H1 (cell line): ENCODE measurements around the gene PANX3. TPM values are rescaled to one million over a fixed set of nuclear protein-coding genes. Genes with fewer than 3 reads are reported as not detected.

ENCODE experiments used
- ASH2L ChIP-seq: fragments of 200-600, 300-600 bp; sonication (generic); IDR thresholded peaks from one replicate; pipeline ENCODE4 v1.7.1; 2017; ENCODE audit warnings: low read length
- BACH1 ChIP-seq: IDR thresholded peaks from 2 replicates; pipeline ENCODE4 v1.6.1; 2012; ENCODE audit warnings: low read length, improper control_type of control experiment
- HDAC2 ChIP-seq, 2 experiments: fragments of 300-600 bp in 1 of 2; sonication (generic) in 1 of 2; IDR thresholded peaks; 2 replicates each; pipeline ENCODE4 v1.6.1; 2011 to 2012; ENCODE audit warnings: low read depth in 2 of 2, low read length in 2 of 2, mild to moderate bottlenecking in 2 of 2, moderate library complexity in 2 of 2, borderline replicate concordance in 1 of 2, inconsistent platforms in 1 of 2
- polyA plus RNA-seq, 7 experiments: library from polyadenylated mRNA; depleted of rRNA in 3 of 7; stranded (reverse) in 5 of 7; unstranded in 2 of 7; fragments of >200 nt in 5 of 7; fragments of 200-250 nt in 2 of 7; gene quantifications; 1 replicate in 5 of 7; 2 replicates in 1 of 7; 4 replicates in 1 of 7; pipeline versions ENCODE4 v1.2.1 to v1.2.3, GENCODE V29; 2011 to 2013; ENCODE audit warnings: missing spikeins in 2 of 7, mixed read lengths in 2 of 7
- total RNA-seq: library from RNA; stranded (reverse); fragmentation: NEBNext Ultra II Directional; extraction: Animal tissue kit (Norgen Biotek cat#: 25700); gene quantifications from 2 replicates; pipeline ENCODE4 v1.2.1, GENCODE V29; 2021
- TF ChIP-seq, protein P1 (sequence below): fragments of 300-600 bp; sonication (generic); IDR thresholded peaks from 2 replicates; pipeline ENCODE4 v1.7.1; 2012; ENCODE audit warnings: low read length, moderate library complexity, mild to moderate bottlenecking, inconsistent platforms; ENCODE audit not compliant: insufficient replicate concordance

Gene PANX3
- total and polyA plus RNA-seq, 2 of the 8 experiments (the other 6 are each of a cell fraction or from before 2014, with no cell fraction given): not detected

DNA sequence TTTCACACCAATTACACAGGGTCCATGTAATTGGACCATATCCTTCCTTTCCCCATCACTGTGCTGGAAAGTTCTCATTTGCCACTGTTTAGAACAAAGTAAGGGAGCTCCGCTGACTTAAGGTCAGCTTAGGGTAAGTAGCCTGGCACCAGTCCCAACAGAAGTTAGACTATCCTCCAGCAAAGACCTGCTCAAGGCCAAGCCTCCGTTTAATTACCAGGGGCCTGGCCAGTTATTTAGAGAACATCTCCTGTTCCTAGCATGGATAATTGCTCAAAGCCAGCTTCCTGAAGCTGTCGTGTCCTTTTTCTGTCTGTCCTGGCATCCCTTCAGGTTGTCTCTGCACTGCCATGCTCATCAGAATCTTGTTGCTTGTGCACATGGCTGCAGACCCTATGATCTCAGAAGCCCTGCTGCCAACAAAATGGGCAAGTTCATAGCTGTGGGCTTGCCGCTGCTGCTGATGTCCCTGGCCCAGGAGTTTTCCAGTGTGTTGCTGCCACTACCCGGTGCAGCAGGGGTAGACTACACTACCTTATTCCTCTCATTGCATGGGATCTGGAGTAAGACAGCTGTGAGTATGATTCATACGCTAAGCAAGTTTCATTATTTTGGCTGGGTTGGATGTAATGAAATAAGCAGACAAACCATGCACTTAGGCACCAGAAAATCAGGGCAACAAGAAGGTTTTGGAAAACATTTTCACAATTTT, 33.4 kb upstream of the PANX3 start (continued):
- TF ChIP-seq, protein P1, sequence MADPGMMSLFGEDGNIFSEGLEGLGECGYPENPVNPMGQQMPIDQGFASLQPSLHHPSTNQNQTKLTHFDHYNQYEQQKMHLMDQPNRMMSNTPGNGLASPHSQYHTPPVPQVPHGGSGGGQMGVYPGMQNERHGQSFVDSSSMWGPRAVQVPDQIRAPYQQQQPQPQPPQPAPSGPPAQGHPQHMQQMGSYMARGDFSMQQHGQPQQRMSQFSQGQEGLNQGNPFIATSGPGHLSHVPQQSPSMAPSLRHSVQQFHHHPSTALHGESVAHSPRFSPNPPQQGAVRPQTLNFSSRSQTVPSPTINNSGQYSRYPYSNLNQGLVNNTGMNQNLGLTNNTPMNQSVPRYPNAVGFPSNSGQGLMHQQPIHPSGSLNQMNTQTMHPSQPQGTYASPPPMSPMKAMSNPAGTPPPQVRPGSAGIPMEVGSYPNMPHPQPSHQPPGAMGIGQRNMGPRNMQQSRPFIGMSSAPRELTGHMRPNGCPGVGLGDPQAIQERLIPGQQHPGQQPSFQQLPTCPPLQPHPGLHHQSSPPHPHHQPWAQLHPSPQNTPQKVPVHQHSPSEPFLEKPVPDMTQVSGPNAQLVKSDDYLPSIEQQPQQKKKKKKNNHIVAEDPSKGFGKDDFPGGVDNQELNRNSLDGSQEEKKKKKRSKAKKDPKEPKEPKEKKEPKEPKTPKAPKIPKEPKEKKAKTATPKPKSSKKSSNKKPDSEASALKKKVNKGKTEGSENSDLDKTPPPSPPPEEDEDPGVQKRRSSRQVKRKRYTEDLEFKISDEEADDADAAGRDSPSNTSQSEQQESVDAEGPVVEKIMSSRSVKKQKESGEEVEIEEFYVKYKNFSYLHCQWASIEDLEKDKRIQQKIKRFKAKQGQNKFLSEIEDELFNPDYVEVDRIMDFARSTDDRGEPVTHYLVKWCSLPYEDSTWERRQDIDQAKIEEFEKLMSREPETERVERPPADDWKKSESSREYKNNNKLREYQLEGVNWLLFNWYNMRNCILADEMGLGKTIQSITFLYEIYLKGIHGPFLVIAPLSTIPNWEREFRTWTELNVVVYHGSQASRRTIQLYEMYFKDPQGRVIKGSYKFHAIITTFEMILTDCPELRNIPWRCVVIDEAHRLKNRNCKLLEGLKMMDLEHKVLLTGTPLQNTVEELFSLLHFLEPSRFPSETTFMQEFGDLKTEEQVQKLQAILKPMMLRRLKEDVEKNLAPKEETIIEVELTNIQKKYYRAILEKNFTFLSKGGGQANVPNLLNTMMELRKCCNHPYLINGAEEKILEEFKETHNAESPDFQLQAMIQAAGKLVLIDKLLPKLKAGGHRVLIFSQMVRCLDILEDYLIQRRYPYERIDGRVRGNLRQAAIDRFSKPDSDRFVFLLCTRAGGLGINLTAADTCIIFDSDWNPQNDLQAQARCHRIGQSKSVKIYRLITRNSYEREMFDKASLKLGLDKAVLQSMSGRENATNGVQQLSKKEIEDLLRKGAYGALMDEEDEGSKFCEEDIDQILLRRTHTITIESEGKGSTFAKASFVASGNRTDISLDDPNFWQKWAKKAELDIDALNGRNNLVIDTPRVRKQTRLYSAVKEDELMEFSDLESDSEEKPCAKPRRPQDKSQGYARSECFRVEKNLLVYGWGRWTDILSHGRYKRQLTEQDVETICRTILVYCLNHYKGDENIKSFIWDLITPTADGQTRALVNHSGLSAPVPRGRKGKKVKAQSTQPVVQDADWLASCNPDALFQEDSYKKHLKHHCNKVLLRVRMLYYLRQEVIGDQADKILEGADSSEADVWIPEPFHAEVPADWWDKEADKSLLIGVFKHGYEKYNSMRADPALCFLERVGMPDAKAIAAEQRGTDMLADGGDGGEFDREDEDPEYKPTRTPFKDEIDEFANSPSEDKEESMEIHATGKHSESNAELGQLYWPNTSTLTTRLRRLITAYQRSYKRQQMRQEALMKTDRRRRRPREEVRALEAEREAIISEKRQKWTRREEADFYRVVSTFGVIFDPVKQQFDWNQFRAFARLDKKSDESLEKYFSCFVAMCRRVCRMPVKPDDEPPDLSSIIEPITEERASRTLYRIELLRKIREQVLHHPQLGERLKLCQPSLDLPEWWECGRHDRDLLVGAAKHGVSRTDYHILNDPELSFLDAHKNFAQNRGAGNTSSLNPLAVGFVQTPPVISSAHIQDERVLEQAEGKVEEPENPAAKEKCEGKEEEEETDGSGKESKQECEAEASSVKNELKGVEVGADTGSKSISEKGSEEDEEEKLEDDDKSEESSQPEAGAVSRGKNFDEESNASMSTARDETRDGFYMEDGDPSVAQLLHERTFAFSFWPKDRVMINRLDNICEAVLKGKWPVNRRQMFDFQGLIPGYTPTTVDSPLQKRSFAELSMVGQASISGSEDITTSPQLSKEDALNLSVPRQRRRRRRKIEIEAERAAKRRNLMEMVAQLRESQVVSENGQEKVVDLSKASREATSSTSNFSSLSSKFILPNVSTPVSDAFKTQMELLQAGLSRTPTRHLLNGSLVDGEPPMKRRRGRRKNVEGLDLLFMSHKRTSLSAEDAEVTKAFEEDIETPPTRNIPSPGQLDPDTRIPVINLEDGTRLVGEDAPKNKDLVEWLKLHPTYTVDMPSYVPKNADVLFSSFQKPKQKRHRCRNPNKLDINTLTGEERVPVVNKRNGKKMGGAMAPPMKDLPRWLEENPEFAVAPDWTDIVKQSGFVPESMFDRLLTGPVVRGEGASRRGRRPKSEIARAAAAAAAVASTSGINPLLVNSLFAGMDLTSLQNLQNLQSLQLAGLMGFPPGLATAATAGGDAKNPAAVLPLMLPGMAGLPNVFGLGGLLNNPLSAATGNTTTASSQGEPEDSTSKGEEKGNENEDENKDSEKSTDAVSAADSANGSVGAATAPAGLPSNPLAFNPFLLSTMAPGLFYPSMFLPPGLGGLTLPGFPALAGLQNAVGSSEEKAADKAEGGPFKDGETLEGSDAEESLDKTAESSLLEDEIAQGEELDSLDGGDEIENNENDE: no peak
- TF ChIP-seq HDAC2 (IDR thresholded peaks at IDR 0.05; ENCODE audit: borderline replicate concordance in 1 of 2, low read depth in 2 of 2, low read length in 2 of 2) (no peak), BACH1 (no peak), ASH2L (no peak)
